Measurements from ENCODE around the gene GSKIP.

GRCh38 chr14:96352708-96353107, 10.6 kb upstream of the GSKIP start:
- TF ChIP-seq CTCF (IDR thresholded peaks at IDR 0.05) (no peak), POLR2AphosphoS5 (IDR thresholded peaks at IDR 0.05) (no peak), POLR2A (IDR thresholded peaks at IDR 0.05; ENCODE audit: low read depth) (no peak), EP300 (IDR thresholded peaks at IDR 0.05) (no peak)

Data from esophagus muscularis mucosa (tissue), 4 donors.